SU-DHL-6 (cell line): ENCODE measurements around the gene ITGB1BP2.
"Not testable (repeated sequence)": the region's sequence is repeated elsewhere in the genome, so short reads cannot be mapped to it uniquely, and the experiment has no call there.

Experiments used
- H2AFZ ChIP-seq: fragments of 200-600 bp; sonication (generic); 2 replicates; pipeline ENCODE4 v1.6.1; 2014; ENCODE audit warnings: low read depth, mild to moderate bottlenecking, moderate library complexity, mixed read lengths, antibody characterized with exemption, low read length; ENCODE audit not compliant: severe bottlenecking
- H3F3A ChIP-seq: fragments of 200-600 bp; shearing (Covaris generic); 2 replicates; pipeline ENCODE4 v1.6.0; 2016; ENCODE audit warnings: antibody characterized with exemption, mild to moderate bottlenecking; ENCODE audit not compliant: insufficient read depth
- H3K27ac ChIP-seq: fragments of 200-600 bp; sonication (generic); 2 replicates; pipeline ENCODE4 v1.5.1; 2016; ENCODE audit warnings: low read depth, mild to moderate bottlenecking, low read length, moderate library complexity, mixed read lengths
- H3K27me3 ChIP-seq: fragments of 200-600 bp; sonication (generic), shearing (Covaris generic); 2 replicates; pipeline ENCODE4 v1.6.0; 2014; ENCODE audit warnings: mild to moderate bottlenecking, low read length
- H3K36me3 ChIP-seq: fragments of 200-600 bp; sonication (generic); 2 replicates; pipeline ENCODE4 v1.6.1; 2014; ENCODE audit warnings: mild to moderate bottlenecking, low read length, mixed read lengths
- H3K4me2 ChIP-seq: fragments of 300-600, 200-600 bp; shearing (Covaris generic), sonication (generic); 2 replicates; pipeline ENCODE4 v1.6.0; 2014; ENCODE audit warnings: low read length, low read depth, mild to moderate bottlenecking; ENCODE audit not compliant: poor library complexity, severe bottlenecking
- H3K4me3 ChIP-seq: fragments of 200-600 bp; sonication (generic); 2 replicates; pipeline ENCODE4 v1.5.1; 2014; ENCODE audit warnings: antibody characterized with exemption, low read length, mild to moderate bottlenecking, mixed read lengths; ENCODE audit not compliant: insufficient read depth, poor library complexity, severe bottlenecking
- H3K79me2 ChIP-seq: fragments of 200-600 bp; sonication (generic); 2 replicates; pipeline ENCODE4 v1.6.1; 2014; ENCODE audit warnings: mild to moderate bottlenecking, low read length, moderate library complexity; ENCODE audit not compliant: insufficient read depth
- H3K9ac ChIP-seq: fragments of 200-600 bp; sonication (generic); 2 replicates; pipeline ENCODE4 v1.7.0; 2014; ENCODE audit warnings: mild to moderate bottlenecking, low read length
- H3K9me2 ChIP-seq: fragments of 200-600 bp; sonication (generic); replicated peaks from 2 replicates; pipeline ENCODE4 v1.6.1; 2014; ENCODE audit warnings: low read length; ENCODE audit not compliant: insufficient read depth
- H3K9me3 ChIP-seq: fragments of 200-600 bp; sonication (generic); 2 replicates; pipeline ENCODE4 v1.6.1; 2014; ENCODE audit warnings: low read length, mixed read lengths; ENCODE audit not compliant: insufficient read depth
- H4K20me1 ChIP-seq: fragments of 200-600 bp; sonication (generic); 2 replicates; pipeline ENCODE4 v1.6.1; 2014; ENCODE audit warnings: low read depth, mild to moderate bottlenecking, antibody characterized with exemption, low read length, moderate library complexity, mixed read lengths
- EZH2phosphoT487 ChIP-seq: fragments of 200-600 bp; sonication (generic), shearing (Covaris generic); conservative IDR thresholded peaks from 2 replicates; pipeline ENCODE4 v1.6.1; 2018; ENCODE audit warnings: mild to moderate bottlenecking, antibody characterized with exemption, low read length, moderate library complexity, mixed read lengths
- TF ChIP-seq, protein P1 (sequence below): fragments of 200-600 bp; sonication (generic); IDR thresholded peaks from one replicate; pipeline ENCODE4 v1.5.1; 2017; ENCODE audit warnings: antibody characterized with exemption, mild to moderate bottlenecking, low read length, moderate library complexity; ENCODE audit not compliant: insufficient read depth, poor library complexity, severe bottlenecking

Gene ITGB1BP2

GRCh38 chrX:71292669-71293365, 8.7 kb upstream of the ITGB1BP2 start:
- no peak overlapping the region for H3K4me3 ChIP-seq
- peaks cover 36% of the 10 kb centered on the region for H3K79me2 ChIP-seq
- no peaks in the 10 kb centered on the region for H3K9me3 ChIP-seq
- TF ChIP-seq, protein P1, sequence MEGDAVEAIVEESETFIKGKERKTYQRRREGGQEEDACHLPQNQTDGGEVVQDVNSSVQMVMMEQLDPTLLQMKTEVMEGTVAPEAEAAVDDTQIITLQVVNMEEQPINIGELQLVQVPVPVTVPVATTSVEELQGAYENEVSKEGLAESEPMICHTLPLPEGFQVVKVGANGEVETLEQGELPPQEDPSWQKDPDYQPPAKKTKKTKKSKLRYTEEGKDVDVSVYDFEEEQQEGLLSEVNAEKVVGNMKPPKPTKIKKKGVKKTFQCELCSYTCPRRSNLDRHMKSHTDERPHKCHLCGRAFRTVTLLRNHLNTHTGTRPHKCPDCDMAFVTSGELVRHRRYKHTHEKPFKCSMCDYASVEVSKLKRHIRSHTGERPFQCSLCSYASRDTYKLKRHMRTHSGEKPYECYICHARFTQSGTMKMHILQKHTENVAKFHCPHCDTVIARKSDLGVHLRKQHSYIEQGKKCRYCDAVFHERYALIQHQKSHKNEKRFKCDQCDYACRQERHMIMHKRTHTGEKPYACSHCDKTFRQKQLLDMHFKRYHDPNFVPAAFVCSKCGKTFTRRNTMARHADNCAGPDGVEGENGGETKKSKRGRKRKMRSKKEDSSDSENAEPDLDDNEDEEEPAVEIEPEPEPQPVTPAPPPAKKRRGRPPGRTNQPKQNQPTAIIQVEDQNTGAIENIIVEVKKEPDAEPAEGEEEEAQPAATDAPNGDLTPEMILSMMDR: no peak
- no peak for TF ChIP-seq EZH2phosphoT487
- H3K4me2 ChIP-seq: no peak overlapping the region
- H2AFZ ChIP-seq: no peak overlapping the region
- no peak overlapping the region for H3K9ac ChIP-seq
- peaks cover 18% of the 10 kb centered on the region; the same call in 1 of the 2 replicates for H3K36me3 ChIP-seq
- no peaks in the 10 kb centered on the region for H3K27me3 ChIP-seq
- no peaks in the 10 kb centered on the region; the same call in 1 of the 2 replicates for H3F3A ChIP-seq
- peaks cover 9% of the 10 kb centered on the region; the same call in 1 of the 2 replicates for H4K20me1 ChIP-seq
- H3K27ac ChIP-seq: no peak overlapping the region
- H3K9me2 ChIP-seq: no peaks in the 10 kb centered on the region

- H3K9me2 ChIP-seq: no peaks in the 10 kb centered on the region
- H4K20me1 ChIP-seq: peaks cover 5% of the 10 kb centered on the region; the same call in 1 of the 2 replicates
- no peaks in the 10 kb centered on the region; the same call in 1 of the 2 replicates for H3K79me2 ChIP-seq
- peaks cover 8% of the 10 kb centered on the region; the same call in 1 of the 2 replicates for H3K36me3 ChIP-seq
- TF ChIP-seq EZH2phosphoT487: no peak
- no peak overlapping the region for H3K4me2 ChIP-seq
- no peaks in the 10 kb centered on the region for H3K9me3 ChIP-seq
- H3K9ac ChIP-seq: no peak overlapping the region
- H3K4me3 ChIP-seq: no peak overlapping the region
- 0 out of 2 replicates have a peak, but pooled peaks cover 3% of the 10 kb centered on the region for H3F3A ChIP-seq
- no peak overlapping the region for H2AFZ ChIP-seq
- no peak overlapping the region for H3K27ac ChIP-seq
- no peaks in the 10 kb centered on the region for H3K27me3 ChIP-seq
Observed at GRCh38 chrX:71296806-71297205, 4.7 kb upstream of the ITGB1BP2 start.

- Histone ChIP-seq H3K36me3 (0 out of 2 replicates have a peak, but pooled peaks cover 2% of the 10 kb centered on the region), H3K27ac (no peak overlapping the region), H2AFZ (no peak overlapping the region), H3K79me2 (no peaks in the 10 kb centered on the region), H3F3A (0 out of 2 replicates have a peak, but pooled peaks cover 3% of the 10 kb centered on the region), H3K9me2 (no peaks in the 10 kb centered on the region), H4K20me1 (no peaks in the 10 kb centered on the region), H3K4me3 (no peak overlapping the region), H3K9ac (no peak overlapping the region), H3K27me3 (no peaks in the 10 kb centered on the region), H3K9me3 (no peaks in the 10 kb centered on the region), H3K4me2 (no peak overlapping the region)
- no peak for TF ChIP-seq EZH2phosphoT487
- TF ChIP-seq, protein P1: no peak
Observed at GRCh38 chrX:71298119-71298518, 3.4 kb upstream of the ITGB1BP2 start.

DNA sequence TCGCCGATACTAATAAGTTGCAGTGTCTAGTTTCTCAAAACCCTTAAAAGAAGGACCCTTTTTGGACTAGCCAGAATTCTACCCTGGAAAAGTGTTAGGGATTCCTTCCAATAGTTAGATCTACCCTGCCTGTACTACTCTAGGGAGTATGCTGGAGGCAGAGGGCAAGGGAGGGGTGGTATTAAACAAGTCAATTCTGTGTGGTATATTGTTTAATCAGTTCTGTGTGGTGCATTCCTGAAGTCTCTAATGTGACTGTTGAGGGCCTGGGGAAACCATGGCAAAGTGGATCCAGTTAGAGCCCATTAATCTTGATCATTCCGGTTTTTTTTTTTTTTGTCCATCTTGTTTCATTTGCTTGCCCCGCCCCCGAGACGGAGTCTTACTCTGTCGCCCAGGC, 1.5 kb upstream of the ITGB1BP2 start:
- not testable (repeated sequence) for H3K4me3 ChIP-seq, H3K9me2 ChIP-seq, H3K36me3 ChIP-seq, H3K9ac ChIP-seq, H3K4me2 ChIP-seq, H2AFZ ChIP-seq, H3K27me3 ChIP-seq, H3K79me2 ChIP-seq, H3K9me3 ChIP-seq, H3K27ac ChIP-seq, H4K20me1 ChIP-seq, H3F3A ChIP-seq

DNA sequence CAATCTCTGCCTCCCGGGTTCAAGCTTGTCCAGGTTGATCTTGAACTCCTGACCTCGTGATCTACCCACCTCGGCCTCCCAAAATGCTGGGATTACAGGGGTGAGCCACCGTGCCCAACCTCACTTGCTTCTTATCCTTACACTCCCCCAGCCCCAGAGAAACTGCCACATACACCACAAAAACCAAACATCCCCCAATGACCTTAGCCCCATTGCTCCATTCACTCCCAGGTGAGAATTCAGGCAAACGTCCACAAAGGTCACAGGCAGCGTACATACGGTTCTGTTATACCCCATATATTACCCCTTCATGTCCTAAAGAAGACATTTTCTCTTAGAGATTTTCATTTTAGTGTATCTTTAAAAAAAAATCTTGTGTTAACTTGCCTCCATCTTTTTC, 1.1 kb upstream of the ITGB1BP2 start:
- H3K4me3 ChIP-seq, H3K9me2 ChIP-seq, H3K36me3 ChIP-seq: not testable (repeated sequence)

More for the DNA sequence above, 1.1 kb upstream of the ITGB1BP2 start:
- not testable (repeated sequence) for H4K20me1 ChIP-seq, H3K9ac ChIP-seq, H3K79me2 ChIP-seq, H3K27ac ChIP-seq, H3F3A ChIP-seq, H2AFZ ChIP-seq, H3K9me3 ChIP-seq, H3K27me3 ChIP-seq, H3K4me2 ChIP-seq
